HT-29 (cell line): ENCODE data around the gene BCOR. TPM values are rescaled to one million over a fixed set of nuclear protein-coding genes. Genes with fewer than 3 reads are reported as not detected.

ENCODE experiments used
- DNase-seq: peaks from one replicate; pipeline ENCODE4 v3.0.0-alpha.2; 2015; ENCODE audit warnings: low spot score
- total RNA-seq: library from RNA; depleted of rRNA; stranded (reverse); fragments of >200 nt; shearing (Covaris generic); gene quantifications from 2 replicates; pipeline ENCODE4 v1.2.3, GENCODE V29; 2014

The BCOR gene
- total RNA-seq, 1 experiment from 2014 or later = 25.5 TPM

DNA sequence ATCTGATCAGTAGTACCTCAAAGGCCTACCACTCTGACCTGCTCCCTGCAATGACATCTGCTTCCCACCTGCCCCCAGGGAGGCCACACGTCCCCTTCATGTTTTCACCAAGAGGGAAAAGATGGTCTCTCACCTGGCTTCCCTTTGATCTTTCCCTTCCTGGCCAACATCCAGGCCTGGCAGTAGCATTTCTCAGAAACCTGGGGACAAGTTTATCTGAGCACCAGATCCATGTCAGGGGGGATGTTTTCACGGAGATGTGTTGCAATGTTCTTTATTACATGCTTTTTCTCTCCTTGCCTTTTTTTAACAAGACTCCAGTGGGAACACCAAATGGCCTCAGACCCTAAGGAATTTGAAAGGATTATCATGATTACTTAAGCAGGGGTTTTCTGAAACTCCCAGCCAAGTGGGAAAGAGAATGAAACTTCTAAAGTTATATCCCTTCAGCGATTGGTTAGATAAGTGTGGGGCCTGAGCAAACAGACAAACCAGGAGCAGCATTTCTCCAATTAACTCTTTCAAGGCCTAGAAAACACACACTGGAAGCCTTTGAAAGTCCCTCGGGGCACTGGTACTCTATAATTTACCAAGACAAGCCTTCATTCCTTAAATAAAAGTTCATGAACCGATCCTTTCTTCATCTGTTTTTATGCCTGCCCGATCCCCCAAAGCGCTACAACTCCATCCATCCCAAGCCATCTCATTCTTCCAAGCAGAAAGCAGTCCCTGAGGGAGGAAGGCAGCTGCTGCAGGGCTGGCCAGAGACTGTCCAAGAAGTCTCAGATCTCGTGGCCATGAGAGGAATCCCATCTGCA, 94.1 kb downstream of the BCOR start:
- DNase-seq = no peak

- DNase-seq = no peak
Measured at GRCh38 chrX:40003071-40003427, 94.7 kb downstream of the BCOR start.
